Thyroid gland (tissue), 4 donors: Measurements from ENCODE around the gene TCP1.

Source experiments
- CTCF ChIP-seq, 6 experiments: fragments of 200-600 bp in 3 of 6; fragments of 450-650 bp in 3 of 6; sonication (generic) in 3 of 6; IDR thresholded peaks; one replicate each; pipeline ENCODE4 v1.5.1; 2016 to 2019; ENCODE audit warnings: antibody characterized with exemption in 6 of 6, mild to moderate bottlenecking in 2 of 6, inconsistent platforms in 1 of 6, moderate library complexity in 1 of 6
- POLR2A ChIP-seq, 2 donors: fragments of 450-650 bp; IDR thresholded peaks; one replicate each; pipeline ENCODE4 v1.6.1; 2017; ENCODE audit warnings: antibody characterized with exemption in 2 of 2, mild to moderate bottlenecking in 2 of 2, moderate library complexity in 1 of 2

GRCh38 chr6:159821726-159822125, 32.3 kb upstream of the TCP1 start:
- TF ChIP-seq CTCF (IDR thresholded peaks at IDR 0.05) (no peak), POLR2A (IDR thresholded peaks at IDR 0.05) (no peak)
